Activated CD4-positive, alpha-beta T cell treated with anti-CD3 and anti-CD28 coated beads, Interleukin-2, amount 50 U/mL, for 4 hours (primary cell): ENCODE measurements around the gene C15orf40.
"Not testable (repeated sequence)": the region's sequence is repeated elsewhere in the genome, so short reads cannot be mapped to it uniquely, and the experiment has no call there.

Experiments
- DNase-seq, 2 experiments: peaks; one replicate each; pipeline ENCODE4 v3.0.0-alpha.2; 2020

The C15orf40 gene

DNA sequence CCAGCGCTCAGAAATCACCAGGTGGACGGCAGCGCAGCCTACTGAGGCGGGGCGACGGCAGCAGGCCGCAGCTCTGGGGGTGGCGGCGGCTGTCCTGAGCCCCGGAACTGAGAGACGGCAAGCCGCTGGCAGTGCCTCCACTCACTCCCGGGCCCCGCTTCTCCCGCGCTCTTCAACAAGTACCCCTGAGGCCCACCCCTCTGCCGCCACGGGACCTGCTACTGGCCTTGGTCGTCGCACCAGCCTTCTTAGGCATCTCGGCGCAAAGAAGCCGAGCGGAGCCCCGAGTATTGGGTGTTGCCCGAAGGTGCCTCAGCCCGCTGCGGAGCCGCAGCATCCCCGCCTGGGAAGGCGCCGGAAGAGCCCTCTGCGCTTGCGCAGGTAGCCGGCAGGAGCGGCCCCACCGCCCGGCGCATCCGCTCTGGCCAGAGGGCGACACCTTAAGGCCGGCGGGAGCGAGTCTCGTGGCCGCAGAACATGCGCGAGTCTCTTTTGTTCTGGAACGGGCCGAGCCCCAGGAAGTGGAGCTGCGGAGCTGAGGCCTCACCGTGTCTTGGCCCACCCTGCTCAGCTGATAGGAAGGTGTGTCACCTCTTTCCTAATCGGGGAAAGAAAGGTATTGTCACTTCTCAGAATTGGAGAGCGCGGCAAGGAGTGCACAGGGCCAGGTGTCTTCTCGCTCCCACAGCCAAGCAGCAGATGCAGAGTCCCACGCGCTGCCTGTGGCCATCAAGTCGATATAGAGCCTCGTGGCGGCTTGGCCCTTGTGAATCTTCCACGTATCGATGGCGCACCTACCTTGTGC is at the start of gene C15orf40:
C15orf40 (minus strand) TSS at position 369 of the 805 bp plus-strand sequence; CDS start at position 337, 32 bp downstream.
- DNase-seq: peak; percentile 78 to 80

- no peak for DNase-seq
Measured at GRCh38 chr15:83057696-83058376, 46.4 kb upstream of the C15orf40 start.

DNA sequence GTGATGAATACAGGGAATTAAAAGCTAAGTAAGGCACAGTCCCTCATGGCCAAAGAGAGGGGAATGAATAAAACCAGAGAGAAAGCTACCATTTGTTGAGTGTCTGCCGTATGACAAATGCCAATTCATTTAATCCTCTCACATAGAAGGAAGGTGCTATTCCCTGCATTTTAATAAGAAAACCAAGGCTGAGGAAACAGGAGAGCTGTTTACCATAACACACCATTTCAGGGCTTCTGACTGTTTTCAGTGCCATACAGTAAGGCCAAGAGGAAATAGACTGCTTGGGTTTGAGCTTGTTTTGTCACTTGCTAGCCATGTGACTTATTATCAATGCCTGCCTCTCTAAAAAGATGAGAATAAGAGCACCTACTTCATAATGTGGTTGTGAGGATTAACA is 45.6 kb upstream of the C15orf40 start:
- DNase-seq: no peak

DNA sequence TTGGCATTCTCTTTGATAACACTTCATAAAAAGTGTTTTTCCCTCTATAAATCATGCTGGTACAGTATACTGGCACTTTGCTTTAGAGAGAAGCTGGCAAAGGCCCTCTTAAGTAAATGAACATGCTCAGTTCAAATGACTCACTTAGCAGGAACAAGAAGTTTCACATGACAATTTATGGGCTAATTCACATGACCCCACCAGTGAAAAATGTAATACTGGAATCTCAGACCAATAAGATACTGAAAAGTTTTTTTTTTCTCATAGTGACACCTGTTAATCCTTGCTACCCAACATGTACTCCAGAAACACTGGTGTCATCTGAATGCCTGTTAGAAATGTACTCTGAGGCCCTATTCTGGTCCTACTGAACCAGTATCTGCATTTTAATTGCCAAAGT is 41.7 kb upstream of the C15orf40 start:
- no peak for DNase-seq

DNA sequence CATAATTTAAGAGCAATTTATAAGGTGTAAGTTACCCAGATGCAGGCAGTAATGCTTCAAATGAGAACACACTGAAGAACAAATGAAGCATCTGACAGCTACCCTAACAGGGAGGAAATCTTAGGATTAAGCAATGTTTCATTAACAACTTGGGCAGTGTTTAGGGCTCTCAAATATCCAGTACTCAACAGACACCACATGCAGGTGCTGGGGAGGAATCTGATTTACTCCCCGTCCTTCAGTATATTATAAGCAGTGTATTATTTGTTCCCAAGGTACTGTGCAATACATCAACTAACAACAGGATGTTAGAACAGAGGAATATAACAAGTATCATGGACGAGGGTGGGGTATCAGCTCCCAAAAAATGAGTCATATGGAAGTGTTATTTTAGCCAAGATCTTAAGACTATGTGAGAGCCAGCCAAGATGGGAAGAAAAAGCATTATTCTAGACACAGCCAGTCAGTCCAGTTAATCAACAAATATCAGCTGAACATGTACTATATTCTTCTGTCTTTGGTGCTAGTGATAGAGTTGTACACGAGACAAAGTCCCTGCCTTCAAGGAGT is 35.2 kb upstream of the C15orf40 start:
- DNase-seq: no peak

DNA sequence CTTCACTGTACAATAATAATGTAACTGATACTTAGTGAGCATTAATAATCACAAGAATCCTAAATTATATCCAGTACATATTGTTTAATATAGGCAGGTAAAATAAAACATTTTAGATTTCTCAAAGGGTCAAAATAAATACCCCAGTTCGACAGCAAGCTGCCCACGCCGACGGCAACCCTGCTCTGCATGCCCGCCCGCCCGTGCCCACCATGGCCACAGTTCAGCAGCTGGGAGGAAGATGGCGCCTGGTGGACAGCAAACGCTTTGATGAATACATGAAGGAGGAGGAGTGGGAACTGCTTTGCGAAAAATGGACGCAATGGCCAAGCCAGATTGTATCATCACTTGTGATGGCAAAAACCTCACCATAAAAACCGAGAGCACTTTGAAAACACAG is 32.7 kb upstream of the C15orf40 start:
- no peak for DNase-seq

- no peak for DNase-seq
Measured at GRCh38 chr15:83039206-83039605, 27.8 kb upstream of the C15orf40 start.

DNA sequence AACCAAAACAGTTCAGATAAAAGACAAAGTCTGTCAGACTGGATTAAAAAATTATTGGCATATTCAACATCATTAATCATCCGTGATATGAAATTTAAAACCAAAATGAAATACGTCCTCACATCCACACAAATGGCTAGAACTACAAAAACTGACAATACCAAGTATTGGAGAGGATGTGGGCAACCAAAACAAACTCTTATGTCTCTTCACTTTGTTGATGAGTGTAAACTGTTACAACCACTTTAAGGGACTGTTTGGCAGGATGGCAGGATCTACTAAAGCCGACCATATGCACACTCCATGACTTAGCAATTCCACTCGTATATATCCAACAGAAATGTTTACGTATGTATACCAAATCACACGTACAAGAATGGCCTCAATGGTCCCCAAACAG is 24.8 kb upstream of the C15orf40 start:
- no peak for DNase-seq

DNA sequence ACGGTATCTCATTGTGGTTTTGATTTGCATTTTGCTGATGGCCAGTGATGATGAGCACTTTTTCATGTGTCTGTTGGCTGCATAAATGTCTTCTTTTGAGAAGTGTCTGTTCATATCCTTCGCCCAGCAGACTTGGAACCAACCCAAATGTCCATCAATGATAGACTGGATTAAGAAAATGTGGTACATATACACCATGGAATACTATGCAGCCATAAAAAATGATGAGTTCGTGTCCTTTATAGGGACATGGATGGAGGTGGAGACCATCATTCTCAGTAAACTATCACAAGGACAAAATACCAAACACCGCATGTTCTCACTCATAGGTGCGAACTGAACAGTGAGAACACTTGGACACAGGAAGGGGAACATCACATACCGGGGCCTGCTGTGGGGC is 19.8 kb upstream of the C15orf40 start:
- not testable (repeated sequence) for DNase-seq

GRCh38 chr15:83030021-83030420 is 18.6 kb upstream of the C15orf40 start:
- DNase-seq: no peak

DNA sequence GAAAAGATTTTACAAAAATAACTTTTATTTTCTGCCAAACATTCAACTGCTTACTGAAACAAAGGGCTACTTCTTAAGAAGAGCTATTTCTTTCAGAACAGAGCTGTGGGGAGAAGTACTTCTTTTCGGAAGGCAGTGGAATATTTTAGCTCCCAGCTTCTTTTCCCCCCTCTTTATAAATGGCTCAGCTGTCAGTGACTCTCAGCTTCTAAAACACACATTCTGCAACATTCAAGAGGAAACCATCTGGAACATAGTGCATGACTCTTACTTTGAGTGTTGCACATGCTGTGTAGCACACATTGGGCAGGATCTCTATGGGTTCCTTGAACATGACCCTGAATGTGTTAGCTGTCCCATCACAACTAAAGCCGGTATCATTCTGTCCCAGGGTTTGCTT is 7.0 kb upstream of the C15orf40 start:
- DNase-seq: no peak

GRCh38 chr15:83016906-83017305 is 5.5 kb upstream of the C15orf40 start:
- DNase-seq: no peak

- no peak for DNase-seq
Measured at GRCh38 chr15:83015361-83015760, 3.9 kb upstream of the C15orf40 start.

DNA sequence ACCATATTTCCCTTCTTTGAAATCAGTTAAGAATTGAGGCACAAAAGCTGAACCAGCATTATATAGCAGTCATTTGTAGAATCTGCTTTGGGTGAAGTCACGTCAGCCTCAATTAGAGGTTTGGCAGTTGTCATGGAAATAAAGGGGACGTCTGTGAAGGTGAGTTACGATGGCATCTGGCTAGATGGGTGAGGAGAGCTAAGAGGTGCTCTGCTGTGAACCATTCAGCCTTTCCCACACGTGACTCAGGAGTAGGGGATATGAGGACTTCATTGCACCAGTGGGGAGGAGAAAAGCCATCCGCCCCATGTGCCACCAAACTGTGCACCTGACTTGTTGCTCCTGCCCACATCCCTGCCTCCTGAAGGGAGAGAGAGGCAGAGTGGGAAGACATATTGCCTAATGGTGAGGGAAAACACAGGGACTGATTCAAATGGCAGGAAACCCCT is 2.8 kb upstream of the C15orf40 start:
- no peak for DNase-seq

DNA sequence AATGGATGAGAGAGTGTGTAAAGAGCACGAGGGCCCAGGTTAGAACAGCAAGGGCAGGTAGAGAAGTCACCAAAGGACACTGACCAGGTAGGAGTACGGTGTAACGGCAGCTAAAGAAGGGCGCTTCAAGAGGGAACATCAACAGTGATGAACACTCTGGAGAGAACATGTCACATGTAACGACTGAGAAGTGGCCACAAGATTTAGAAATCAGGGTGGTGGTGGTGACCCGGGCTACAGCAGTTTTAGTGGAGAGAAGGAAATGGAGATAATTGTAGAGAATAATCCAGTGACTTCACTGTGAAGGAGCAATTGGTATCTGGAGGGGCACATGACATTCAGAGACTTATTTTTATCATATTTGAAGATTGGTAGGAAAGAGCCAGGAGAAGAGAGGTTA is 1.2 kb upstream of the C15orf40 start:
- no peak for DNase-seq

DNA sequence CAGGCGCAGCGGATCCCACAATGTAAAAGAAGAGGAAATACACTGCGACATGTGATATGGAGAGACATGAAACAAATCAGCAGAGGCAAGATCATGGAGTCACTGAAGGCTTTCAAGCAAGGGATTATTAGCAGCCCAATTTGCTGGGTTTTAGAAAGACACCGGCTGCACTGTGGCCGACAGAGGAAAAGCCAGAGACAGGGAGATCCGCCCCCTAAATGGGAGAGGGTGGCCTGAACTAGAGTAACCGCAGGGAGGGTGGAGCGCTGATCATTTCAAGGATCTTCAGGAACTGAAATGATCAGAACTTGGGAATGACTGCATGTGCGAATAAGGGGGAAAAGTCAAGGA is 612 bp upstream of the C15orf40 start:
- no peak for DNase-seq

DNA sequence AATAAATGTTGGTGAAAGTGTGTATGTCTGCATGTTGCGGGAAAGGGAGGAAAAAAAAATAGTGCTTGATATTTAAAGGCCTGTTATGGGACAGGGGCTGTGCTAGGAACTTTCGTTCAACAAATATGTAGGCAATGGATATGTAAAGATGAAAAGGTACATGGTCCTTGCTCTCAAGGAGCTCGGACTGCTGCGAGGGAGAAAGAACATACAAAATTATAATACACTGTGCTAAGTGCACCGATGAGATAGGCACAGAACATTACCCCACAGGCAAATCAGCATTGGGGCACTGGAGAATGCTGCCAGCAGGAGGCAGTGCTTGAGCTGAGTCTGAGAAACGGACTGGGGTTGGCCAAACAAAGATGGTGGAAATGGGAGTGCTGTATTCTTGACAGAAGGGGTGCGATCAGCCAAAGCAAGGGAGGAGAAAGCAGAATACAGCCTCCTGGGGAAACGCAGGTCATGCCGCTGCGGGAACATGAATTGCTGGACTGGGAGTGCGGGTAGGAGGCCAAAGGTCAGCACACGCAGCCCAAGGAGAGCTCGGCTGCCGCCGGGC is 649 bp downstream of the C15orf40 start:
- peak; percentile 77 for DNase-seq

DNA sequence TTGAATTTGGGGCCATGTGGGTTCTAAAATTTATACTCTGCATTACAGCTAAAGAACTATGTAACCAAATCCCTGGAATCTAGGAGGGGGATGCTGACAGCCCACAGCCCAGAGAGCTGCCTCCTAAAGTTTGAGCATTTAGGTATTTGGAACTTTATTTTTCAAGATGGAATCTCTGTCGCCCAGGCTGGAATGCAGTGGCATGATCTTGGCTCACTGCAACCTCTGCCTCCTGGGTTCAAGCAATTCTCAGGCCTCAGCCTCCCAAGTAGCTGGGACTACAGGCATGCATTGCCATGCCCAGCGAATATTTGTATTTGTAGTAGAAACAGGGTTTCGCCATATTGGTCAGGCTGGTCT is 10.8 kb downstream of the C15orf40 start:
- not testable (repeated sequence) for DNase-seq

- peak in 1 of 2 experiments; percentile 5 for DNase-seq
Measured at GRCh38 chr15:82999905-83000671, 11.4 kb downstream of the C15orf40 start.

GRCh38 chr15:82999426-82999825 is 12.0 kb downstream of the C15orf40 start:
- DNase-seq: no peak

DNA sequence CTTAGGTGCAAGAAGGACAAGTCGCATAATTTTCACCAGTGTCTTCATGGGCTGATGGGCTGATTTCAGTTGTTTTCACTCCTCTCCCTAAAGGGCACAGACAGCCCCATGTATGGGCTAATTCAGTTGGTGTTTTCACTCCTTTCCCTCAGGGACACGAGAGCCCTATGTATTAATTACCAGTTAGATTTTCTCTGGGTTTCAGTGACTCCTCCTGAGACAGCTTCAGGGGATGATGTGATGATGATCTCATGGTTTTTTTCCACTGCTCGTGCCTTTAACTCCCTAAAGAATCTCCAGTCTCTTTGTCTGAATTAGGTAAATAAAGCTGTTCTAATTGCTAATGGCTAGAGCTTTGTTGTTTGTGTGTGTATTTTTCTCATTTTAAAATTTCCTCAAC is 15.5 kb downstream of the C15orf40 start:
- DNase-seq: no peak

DNA sequence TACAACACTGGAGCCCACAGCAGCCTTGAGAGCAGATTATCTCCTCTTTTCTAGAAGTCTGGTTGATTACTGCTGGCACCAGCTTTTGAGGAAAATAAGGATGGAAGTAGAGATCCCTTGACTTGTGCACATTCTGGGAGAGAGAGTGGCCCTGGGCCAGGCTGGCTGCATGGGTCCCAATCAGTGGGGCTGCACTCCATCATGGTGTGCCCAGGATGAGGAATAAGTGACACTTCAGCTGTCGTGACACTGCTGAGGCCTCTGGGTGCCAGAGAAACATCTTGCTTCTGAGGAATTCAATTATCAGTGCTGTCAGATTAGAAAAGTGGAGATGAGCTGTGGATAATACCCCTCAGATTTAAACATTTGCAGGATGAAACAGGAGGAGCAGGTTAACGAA is 16.4 kb downstream of the C15orf40 start:
- DNase-seq: no peak

DNA sequence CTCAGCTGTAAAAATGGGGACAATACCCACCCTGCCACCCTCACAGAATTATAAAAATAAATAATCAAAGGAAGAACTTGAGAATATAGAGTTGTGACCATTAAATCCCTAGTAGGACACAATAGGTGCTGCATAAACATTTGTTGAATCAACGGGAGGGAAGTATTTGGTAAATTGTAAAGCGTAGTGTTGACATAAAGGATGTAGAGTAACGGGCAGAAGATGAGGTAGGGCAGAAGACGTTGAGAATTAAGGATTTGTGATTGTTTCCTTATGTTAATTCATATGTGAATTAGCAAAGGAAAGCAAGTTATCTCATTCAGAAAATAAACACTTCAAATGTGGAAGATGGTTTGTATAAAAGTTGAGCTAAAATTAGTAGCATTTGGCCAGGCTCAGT is 18.3 kb downstream of the C15orf40 start:
- DNase-seq: no peak
